Neuron (in vitro differentiated cells): Measurements from ENCODE around the gene HYOU1.

ENCODE experiments used
- H2AFZ ChIP-seq: one replicate; pipeline ENCODE4 v1.6.1; 2013; ENCODE audit warnings: low read depth, mild to moderate bottlenecking, inconsistent platforms, low read length, moderate library complexity
- H3K27me3 ChIP-seq: one replicate; pipeline ENCODE4 v1.6.1; 2013; ENCODE audit warnings: low read length; ENCODE audit not compliant: insufficient read depth
- H3K36me3 ChIP-seq: one replicate; pipeline ENCODE4 v1.6.1; 2013; ENCODE audit warnings: low read length; ENCODE audit not compliant: insufficient read depth
- H3K4me1 ChIP-seq: one replicate; pipeline ENCODE4 v1.6.1; 2013; ENCODE audit warnings: low read length; ENCODE audit not compliant: insufficient read depth
- H3K4me3 ChIP-seq: 2 replicates; pipeline ENCODE4 v1.5.1; 2013; ENCODE audit warnings: mild to moderate bottlenecking, low read length, moderate library complexity
- H3K9me3 ChIP-seq: one replicate; pipeline ENCODE4 v1.6.1; 2013; ENCODE audit warnings: low read length

The HYOU1 gene

GRCh38 chr11:119092880-119093842 is 36.2 kb upstream of the HYOU1 start:
- H3K9me3 ChIP-seq: no peaks in the 10 kb centered on the region
- H3K4me3 ChIP-seq: peak overlapping the region; percentile 63
- peaks cover 36% of the 10 kb centered on the region for H3K36me3 ChIP-seq
- H2AFZ ChIP-seq: no peak overlapping the region
- peaks cover 25% of the 10 kb centered on the region for H3K4me1 ChIP-seq
- H3K27me3 ChIP-seq: no peaks in the 10 kb centered on the region

- peaks cover 27% of the 10 kb centered on the region for H3K36me3 ChIP-seq
- no peaks in the 10 kb centered on the region for H3K27me3 ChIP-seq
- peak overlapping the region; percentile 63 for H3K4me3 ChIP-seq
- peaks cover 25% of the 10 kb centered on the region for H3K4me1 ChIP-seq
- no peaks in the 10 kb centered on the region for H3K9me3 ChIP-seq
- no peak overlapping the region for H2AFZ ChIP-seq
Observed at GRCh38 chr11:119091966-119092879, 35.2 kb upstream of the HYOU1 start.

GRCh38 chr11:119091178-119091577 is 34.2 kb upstream of the HYOU1 start:
- Histone ChIP-seq H3K36me3 (peaks cover 19% of the 10 kb centered on the region), H2AFZ (no peak overlapping the region), H3K9me3 (no peaks in the 10 kb centered on the region), H3K27me3 (no peaks in the 10 kb centered on the region), H3K4me1 (peaks cover 25% of the 10 kb centered on the region), H3K4me3 (no peak overlapping the region)

DNA sequence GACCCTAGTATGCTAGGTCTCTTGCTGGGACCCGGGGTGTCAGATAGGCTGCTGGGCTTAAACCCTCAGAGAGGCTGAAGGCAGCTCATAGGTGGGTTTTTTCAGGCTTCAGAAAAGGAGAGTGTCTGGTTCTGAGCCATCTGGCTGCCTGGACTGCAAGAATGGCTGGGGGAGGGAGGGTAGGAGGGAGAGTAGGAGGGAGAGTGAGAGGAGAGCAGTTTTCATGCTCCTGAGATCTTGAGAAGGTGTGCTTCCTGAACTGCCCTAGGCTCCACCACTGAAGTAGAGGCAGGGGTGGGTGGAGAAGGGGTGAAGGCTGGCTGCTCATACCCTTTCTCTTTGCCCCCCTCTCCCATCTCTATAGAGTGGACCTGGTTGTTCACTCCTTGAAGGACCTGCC is 32.3 kb upstream of the HYOU1 start:
- no peak overlapping the region for H3K4me3 ChIP-seq
- H3K9me3 ChIP-seq: no peaks in the 10 kb centered on the region
- H2AFZ ChIP-seq: no peak overlapping the region
- H3K27me3 ChIP-seq: no peaks in the 10 kb centered on the region
- peaks cover 19% of the 10 kb centered on the region for H3K36me3 ChIP-seq
- peaks cover 29% of the 10 kb centered on the region for H3K4me1 ChIP-seq

GRCh38 chr11:119088406-119088805 is 31.4 kb upstream of the HYOU1 start:
- H3K9me3 ChIP-seq: no peaks in the 10 kb centered on the region
- H3K4me1 ChIP-seq: peaks cover 24% of the 10 kb centered on the region
- peaks cover 17% of the 10 kb centered on the region for H3K36me3 ChIP-seq
- no peaks in the 10 kb centered on the region for H3K27me3 ChIP-seq
- no peak overlapping the region for H2AFZ ChIP-seq
- no peak overlapping the region for H3K4me3 ChIP-seq

DNA sequence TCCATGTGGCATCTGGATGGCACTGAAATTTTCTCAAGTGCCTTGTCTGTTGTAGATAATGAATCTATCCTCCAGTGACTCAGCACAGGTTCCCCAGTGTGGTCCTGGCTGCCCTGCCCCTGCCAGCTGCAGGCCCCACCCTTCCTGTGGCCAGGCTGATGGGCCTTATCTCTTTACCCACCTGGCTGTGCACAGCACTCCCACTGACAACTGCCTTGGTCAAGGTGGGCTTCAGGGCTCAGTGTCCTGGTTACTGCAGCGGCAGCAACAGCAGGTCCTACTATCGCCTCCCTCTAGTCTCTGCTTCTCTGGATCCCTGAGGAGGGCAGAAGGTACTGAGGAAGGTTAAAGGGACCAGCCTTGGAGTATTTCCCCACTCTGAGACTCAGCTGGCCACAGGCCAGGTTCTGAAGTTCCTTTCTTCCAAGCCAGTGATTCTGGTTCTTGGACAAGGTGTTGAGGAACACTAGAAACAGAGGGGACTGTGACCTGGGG is 30.8 kb upstream of the HYOU1 start:
- Histone ChIP-seq H3K4me1 (peaks cover 18% of the 10 kb centered on the region), H2AFZ (no peak overlapping the region), H3K9me3 (no peaks in the 10 kb centered on the region), H3K4me3 (no peak overlapping the region), H3K36me3 (peaks cover 12% of the 10 kb centered on the region), H3K27me3 (no peaks in the 10 kb centered on the region)

GRCh38 chr11:119087123-119087522 is 30.1 kb upstream of the HYOU1 start:
- Histone ChIP-seq H3K36me3 (peaks cover 8% of the 10 kb centered on the region), H3K4me3 (no peak overlapping the region), H3K9me3 (no peaks in the 10 kb centered on the region), H3K4me1 (peaks cover 11% of the 10 kb centered on the region), H2AFZ (no peak overlapping the region), H3K27me3 (no peaks in the 10 kb centered on the region)

GRCh38 chr11:119085437-119085847 is 28.4 kb upstream of the HYOU1 start:
- Histone ChIP-seq H3K4me3 (peak overlapping the region; percentile 78), H3K9me3 (no peaks in the 10 kb centered on the region), H3K27me3 (no peaks in the 10 kb centered on the region), H3K4me1 (peaks cover 8% of the 10 kb centered on the region), H2AFZ (no peak overlapping the region), H3K36me3 (peaks cover 21% of the 10 kb centered on the region)

DNA sequence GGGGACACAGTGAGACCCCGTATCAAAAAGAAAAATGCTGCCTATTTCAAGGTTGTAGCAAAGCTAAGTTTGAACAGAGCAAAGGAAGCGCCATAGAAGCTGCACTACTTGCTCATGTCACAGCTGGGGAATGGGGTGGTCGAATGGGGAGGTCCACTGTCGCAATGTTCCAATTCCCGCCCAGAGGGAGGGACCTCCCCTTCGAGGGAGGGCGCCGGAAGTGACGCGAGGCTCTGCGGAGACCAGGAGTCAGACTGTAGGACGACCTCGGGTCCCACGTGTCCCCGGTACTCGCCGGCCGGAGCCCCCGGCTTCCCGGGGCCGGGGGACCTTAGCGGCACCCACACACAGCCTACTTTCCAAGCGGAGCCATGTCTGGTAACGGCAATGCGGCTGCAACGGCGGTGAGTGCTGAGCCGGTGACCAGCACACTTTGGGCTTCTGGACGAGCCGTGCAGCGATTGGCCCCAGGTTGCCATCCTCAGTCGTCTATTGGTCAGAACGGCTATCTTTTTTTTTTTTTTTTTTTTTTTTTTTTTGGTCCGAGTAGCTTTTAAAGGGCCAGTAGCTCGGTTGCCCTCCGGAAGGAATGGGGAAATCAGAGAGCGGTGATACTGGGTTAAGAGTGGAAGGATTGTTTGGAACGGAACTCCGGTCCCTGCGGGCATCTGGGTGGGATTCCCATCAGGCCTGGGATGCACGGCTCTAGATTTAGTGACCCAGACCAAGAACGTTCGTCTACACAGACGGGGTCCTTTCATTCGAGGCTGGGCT is 27.8 kb upstream of the HYOU1 start, which contains the start of gene HMBS:
HMBS (plus strand) TSS at position 219 of the 774 bp plus-strand sequence; CDS start at position 372, 153 bp downstream.
- Histone ChIP-seq H3K36me3 (peaks cover 26% of the 10 kb centered on the region), H3K27me3 (no peaks in the 10 kb centered on the region), H3K4me1 (peaks cover 8% of the 10 kb centered on the region), H2AFZ (peak within 1 kb of the TSS; percentile 60), H3K9me3 (no peaks in the 10 kb centered on the region), H3K4me3 (peak within 1 kb of the TSS; percentile 78)

GRCh38 chr11:119081682-119082260 is 24.8 kb upstream of the HYOU1 start:
- H3K9me3 ChIP-seq: no peaks in the 10 kb centered on the region
- H3K4me3 ChIP-seq: no peak overlapping the region
- H3K27me3 ChIP-seq: no peaks in the 10 kb centered on the region
- peaks cover 55% of the 10 kb centered on the region for H3K36me3 ChIP-seq
- H2AFZ ChIP-seq: no peak overlapping the region
- peaks cover 8% of the 10 kb centered on the region for H3K4me1 ChIP-seq

DNA sequence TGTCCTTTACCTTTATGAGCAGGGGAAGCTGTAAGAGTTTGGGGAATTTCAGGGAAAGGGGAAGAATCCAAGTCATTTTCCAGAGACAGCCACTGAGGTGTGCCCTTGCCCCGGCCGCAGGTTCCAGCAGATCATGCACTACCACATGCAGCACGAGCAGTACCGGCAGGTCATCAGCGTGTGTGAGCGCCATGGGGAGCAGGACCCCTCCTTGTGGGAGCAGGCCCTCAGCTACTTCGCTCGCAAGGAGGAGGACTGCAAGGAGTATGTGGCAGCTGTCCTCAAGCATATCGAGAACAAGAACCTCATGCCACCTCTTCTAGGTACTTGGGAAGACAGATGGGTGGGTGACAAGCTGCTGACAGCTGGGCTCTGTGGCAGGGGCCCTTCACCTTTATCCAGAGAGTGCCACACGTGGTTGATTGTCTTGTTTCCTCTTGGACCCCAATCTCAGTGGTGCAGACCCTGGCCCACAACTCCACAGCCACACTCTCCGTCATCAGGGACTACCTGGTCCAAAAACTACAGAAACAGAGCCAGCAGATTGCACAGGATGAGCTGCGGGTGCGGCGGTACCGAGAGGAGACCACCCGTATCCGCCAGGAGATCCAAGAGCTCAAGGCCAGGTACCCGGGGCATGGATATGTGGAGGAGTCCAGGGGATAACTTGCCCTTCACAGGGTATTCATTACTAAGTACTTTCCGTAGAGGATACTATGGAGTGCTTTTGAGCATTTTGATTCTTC is 21.8 kb upstream of the HYOU1 start:
- Histone ChIP-seq H3K4me3 (no peak overlapping the region), H3K4me1 (no peaks in the 10 kb centered on the region), H3K36me3 (peaks cover 63% of the 10 kb centered on the region), H3K9me3 (no peaks in the 10 kb centered on the region), H3K27me3 (no peaks in the 10 kb centered on the region), H2AFZ (no peak overlapping the region)
